GM10266 (cell line): Measurements from ENCODE around the gene CIAO2A.
"Not testable (repeated sequence)": the region's sequence is repeated elsewhere in the genome, so short reads cannot be mapped to it uniquely, and the experiment has no call there.

Experiments used
- DNase-seq: peaks from one replicate; pipeline ENCODE4 v3.0.0; 2012; ENCODE audit errors: extremely low spot score
- TF ChIP-seq, protein P1 (sequence below): IDR thresholded peaks from 2 replicates; pipeline ENCODE4 v1.5.1; 2012; ENCODE audit warnings: mild to moderate bottlenecking, low read depth; ENCODE audit not compliant: control insufficient read depth, insufficient read depth; ENCODE audit errors: missing control alignments

CIAO2A gene

DNA sequence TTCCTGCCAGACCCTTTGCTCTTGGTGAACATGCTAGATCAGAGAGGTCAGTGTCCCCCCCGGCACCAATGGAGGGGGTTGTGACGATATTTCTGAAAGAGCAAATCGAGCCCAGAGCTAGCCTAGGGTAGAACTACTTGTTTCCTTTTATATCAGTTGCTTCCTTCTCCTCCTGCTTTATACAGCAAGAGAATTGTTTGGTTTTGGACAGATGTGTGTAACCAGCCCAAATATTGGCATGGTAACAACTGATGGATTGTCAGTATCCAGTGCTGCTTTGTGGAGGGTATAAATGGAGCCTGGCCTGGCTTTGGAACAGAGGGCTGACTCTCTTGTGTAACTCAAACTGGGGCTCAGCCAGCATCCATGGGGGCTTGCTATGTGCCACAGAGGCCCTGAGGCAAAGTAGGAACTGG, 29.3 kb upstream of the CIAO2A start:
- no peak for DNase-seq
- TF ChIP-seq, protein P1, sequence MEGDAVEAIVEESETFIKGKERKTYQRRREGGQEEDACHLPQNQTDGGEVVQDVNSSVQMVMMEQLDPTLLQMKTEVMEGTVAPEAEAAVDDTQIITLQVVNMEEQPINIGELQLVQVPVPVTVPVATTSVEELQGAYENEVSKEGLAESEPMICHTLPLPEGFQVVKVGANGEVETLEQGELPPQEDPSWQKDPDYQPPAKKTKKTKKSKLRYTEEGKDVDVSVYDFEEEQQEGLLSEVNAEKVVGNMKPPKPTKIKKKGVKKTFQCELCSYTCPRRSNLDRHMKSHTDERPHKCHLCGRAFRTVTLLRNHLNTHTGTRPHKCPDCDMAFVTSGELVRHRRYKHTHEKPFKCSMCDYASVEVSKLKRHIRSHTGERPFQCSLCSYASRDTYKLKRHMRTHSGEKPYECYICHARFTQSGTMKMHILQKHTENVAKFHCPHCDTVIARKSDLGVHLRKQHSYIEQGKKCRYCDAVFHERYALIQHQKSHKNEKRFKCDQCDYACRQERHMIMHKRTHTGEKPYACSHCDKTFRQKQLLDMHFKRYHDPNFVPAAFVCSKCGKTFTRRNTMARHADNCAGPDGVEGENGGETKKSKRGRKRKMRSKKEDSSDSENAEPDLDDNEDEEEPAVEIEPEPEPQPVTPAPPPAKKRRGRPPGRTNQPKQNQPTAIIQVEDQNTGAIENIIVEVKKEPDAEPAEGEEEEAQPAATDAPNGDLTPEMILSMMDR, result no peak

DNA sequence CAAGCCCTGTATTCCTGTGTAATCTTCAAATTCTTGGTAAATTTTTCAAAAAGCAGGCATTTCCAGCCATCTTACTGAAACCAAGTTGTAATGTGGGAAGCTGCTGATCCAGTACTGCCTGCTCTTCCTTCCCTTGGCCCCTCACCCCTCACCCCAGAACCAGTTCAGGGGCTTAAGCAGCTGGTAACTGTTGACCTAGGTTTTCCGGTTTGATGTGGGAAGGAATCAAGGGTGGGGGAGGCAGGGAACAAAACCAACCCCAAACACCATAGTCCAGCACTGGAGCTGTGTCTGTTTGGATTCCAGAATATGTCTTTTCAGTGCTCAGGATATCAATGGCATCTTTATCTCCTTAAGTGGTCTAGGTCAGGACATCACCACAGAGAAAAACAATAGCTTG, 28.8 kb upstream of the CIAO2A start:
- TF ChIP-seq, protein P1, result no peak
- no peak for DNase-seq

DNA sequence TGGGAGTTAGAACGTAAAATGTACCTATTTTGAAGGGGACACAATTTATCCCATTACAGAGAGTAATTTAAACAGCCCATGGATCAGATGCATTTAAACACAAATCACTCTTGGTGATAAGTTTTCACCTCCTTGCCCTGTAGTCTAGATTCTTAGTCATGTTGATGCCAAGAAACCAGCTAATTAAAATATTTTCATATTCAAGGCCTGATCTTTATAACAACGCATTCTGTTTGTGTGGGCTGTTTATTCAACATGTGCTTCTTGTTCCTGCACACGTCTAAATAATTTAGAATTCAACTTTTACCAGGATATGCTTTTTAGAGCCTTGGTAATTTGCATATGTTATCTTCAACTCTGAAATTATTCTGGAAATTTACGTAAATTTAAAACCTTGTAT, 28.0 kb upstream of the CIAO2A start:
- TF ChIP-seq, protein P1, result no peak
- DNase-seq, result no peak

DNA sequence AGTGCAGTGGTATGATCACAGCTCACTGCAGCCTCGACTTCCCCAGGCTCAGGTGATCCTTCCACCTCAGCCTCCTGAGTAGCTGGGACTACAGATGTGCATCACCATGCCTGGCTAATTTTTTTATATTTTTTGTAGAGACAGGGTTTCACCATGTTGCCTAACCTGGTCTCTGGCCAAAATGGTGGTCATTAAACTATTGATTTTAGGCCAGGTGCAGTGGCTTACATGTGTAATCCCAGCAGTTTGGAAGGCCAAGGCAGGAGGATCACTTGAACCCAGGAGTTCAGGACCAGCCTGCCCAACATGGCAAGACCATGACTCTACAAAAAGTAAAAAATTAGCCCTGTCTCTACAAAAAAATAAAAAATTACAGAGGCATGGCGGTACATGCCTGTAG, 26.7 kb upstream of the CIAO2A start:
- not testable (repeated sequence) for DNase-seq

DNA sequence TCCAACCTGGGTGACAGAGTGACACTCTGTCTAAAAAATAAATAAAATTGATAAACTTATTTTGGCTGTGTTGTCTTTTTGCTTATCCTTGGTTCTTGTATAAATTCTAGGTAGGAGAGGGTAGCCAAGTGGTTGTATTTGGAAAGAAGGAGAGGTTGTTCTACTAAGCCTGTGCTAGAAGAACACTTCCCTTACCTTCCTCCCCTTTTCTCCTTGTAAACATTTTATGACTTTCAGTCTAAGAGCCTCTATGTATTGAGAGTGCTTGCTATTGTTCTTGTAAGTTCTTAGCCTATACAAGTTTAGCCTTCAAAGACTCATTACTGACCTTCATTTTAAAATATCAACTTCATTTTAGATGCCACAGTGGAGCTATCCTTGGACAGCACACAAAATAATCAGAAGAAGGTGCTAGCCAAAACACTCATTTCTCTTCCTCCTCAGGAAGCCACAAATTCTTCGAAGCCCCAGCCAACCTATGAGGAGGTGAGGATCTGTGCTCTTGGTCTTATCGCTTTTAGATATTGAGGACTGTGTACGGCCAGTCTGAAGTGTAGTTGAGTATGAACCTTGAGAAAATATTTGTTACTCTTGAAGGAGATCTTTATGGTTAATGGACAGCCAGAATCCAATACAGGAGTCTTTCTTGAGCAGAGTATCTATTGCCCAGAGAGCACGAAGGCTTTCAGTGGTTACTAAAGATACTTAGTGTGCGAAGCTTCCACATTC, 24.3 kb upstream of the CIAO2A start:
- DNase-seq, result no peak
- TF ChIP-seq, protein P1, result no peak

DNA sequence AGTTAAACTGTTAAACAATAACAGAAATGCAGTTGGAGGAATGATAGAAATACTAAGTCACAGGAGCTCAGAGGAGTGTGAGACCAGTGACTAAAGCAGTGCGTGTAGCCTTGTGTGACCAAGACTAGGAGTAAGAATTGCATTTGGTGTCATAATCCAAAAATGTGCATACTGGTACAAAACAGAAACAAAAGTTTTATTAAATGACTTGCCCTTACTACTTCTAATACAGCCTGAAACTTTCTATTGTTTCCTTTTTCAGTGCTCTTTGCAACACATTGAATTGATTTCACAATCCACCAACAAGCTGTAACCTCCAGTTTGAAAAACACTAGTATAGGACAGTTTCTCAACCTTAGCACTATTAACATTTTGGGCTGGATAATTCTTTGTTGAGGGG, 19.3 kb upstream of the CIAO2A start:
- TF ChIP-seq, protein P1, result no peak

DNA sequence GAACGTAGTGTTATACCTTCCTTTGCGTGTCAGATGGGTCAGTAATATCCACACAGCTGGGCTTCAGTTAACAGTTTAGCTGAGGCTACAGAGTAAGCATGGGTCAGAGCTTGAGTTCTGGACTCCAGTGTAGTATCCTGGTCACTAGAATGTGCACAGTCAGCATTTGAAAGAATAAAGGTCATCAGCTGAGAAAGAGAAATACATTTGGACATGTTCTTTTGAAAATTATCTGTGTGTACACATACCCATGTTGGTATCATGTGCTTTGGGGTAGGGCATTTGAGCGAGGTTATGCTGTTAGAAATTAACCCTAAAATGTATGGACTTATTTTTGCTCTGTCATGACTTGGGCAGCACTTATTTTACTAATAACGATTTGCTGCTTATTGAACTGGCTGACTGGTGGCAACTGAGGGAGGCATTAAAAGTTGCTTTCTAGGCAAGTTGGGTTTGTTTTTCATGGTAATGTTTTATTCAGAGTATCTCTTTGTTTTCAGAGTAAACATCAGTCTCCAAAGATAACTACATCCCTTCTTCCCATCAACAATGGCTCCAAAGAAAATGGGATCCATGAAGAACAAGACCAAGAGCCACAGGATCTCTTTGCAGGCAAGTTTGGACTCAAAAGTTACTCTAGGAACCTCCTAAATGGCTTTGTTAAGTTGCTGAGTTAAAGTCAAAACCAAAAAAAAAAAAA, 18.6 kb upstream of the CIAO2A start:
- no peak for DNase-seq
- TF ChIP-seq, protein P1, result no peak

More for the DNA sequence above, 19.3 kb upstream of the CIAO2A start:
- DNase-seq, result no peak
